ENCODE results near the gene VCX3B.
"Not testable (repeated sequence)": the region's sequence is repeated elsewhere in the genome, so short reads cannot be mapped to it uniquely, and the experiment has no call there.

The VCX3B gene

GRCh38 chrX:8464530-8464929 lies at the start of gene VCX3B:
VCX3B (plus strand) TSS chrX:8464830; CDS start chrX:8465451, 621 bp downstream.
- DNase-seq (ENCODE audit: low spot score): not testable (repeated sequence)

GRCh38 chrX:8418301-8418700 lies 46.3 kb upstream of the VCX3B start:
- DNase-seq (ENCODE audit: low spot score): no peak

GRCh38 chrX:8424912-8425311 lies 39.7 kb upstream of the VCX3B start:
- DNase-seq (ENCODE audit: low spot score): no peak

DNA sequence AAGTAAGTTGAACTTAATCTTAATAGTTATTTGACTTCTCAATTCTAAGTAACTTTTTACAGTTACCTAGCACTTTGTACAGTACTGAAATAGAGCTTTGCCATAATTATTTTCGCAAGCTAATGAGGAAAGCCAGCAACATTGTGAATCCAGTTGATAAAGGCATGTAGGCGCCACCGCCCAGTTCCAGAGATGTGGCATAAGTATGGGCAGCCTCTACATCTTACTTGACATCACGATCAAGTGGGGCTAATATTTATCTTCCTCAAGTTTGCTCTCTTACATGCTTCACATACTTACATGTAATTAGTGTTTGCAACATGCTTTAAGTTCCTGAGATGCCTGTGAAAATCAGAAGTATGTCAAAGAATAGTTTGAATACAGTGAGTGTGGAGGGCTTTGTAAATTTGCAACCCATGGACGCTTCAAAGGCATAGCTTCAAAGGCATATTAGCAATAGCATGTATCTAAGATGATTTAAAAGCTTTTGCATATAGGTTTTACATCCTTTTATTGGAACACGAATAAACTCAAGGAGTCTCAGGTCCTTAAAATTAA lies 34.9 kb upstream of the VCX3B start:
- DNase-seq (ENCODE audit: low spot score): no peak

- no peak for DNase-seq (ENCODE audit: low spot score)
Measured at GRCh38 chrX:8430444-8430843, 34.2 kb upstream of the VCX3B start.

GRCh38 chrX:8432396-8432795 lies 32.2 kb upstream of the VCX3B start:
- DNase-seq (ENCODE audit: low spot score): no peak

DNA sequence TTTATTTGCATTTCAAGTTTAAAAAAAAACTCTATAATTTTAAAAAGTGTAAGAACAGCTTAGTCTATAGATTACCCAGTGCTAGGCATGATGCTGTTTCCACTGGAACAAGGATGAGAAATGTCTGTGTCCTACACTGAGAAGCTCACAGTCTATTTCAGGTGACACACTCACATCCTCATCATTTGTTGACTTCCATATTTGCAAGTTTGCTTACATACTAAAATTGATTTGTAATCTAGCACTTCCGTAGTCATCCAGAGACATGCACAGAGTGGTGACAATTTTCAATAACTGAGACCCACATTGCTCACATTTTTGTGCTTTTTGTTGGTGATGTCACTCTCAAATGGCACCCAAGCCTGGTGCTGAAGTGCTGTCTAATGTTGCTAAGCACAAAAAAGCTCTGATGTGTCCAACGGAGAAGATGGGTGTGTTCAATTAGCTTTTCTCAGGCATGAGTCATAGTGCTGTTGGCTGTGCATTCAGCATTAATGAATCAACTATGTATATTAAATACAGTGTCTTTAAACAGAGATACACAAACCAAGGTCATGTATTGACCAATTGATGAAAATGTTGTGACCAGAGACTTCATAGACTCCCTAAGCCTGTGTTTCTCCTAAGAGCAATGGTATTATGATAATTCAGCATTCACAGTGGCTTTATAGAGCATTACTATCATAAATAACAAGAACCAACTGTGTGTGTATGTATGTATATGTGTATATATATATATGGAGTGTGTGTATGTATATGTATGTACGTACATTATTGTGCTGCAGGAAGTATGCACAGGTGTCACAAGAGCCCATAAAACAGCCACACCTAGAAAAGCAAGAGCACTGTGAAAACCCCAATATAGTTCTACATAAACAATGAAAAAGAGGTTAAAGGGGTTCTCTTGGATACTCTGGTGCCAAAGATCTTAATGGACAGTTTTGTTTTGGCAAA lies 31.2 kb upstream of the VCX3B start:
- DNase-seq (ENCODE audit: low spot score): no peak

- DNase-seq (ENCODE audit: low spot score): no peak
Measured at GRCh38 chrX:8447368-8447767, 17.3 kb upstream of the VCX3B start.

DNA sequence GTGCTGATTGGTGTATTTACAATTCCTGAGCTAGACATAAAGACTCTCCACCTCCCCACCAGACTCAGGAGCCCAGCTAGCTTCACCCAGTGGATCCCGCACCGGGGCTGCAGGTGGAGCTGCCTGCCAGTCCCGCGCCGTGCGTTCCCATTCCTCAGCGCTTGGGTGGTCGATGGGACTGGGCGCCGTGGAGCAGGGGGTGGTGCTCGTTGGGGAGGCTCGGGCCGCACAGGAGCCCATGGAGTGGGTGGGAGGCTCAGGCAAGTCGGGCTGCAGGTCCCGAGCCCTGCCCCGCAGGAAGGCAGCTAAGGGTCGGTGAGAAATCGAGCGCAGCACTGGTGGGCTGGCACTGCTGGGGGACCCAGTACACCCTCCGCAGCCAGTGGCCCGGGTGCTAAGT lies 12.3 kb upstream of the VCX3B start:
- DNase-seq (ENCODE audit: low spot score): not testable (repeated sequence)

GRCh38 chrX:8453611-8454010 lies 11.0 kb upstream of the VCX3B start:
- DNase-seq (ENCODE audit: low spot score): no peak

DNA sequence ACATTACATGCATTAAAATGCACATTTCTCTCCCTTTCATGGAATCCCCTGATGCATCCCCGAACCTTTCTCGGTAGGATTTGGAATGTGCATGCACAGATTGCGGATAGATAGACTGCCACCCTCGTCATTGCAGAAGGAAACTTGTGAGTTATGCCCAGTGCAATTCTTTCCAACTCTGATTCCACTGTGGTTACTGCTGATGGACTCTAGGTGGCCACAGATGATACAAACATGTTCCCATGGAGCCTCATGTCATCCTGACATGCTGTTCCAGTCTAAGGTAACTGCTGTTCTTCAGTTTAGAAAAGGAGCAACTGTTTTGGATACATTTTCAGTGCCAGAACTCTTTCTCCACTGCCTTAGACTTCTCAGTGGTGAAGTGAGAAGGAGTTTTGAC lies 9.1 kb upstream of the VCX3B start:
- DNase-seq (ENCODE audit: low spot score): no peak

DNA sequence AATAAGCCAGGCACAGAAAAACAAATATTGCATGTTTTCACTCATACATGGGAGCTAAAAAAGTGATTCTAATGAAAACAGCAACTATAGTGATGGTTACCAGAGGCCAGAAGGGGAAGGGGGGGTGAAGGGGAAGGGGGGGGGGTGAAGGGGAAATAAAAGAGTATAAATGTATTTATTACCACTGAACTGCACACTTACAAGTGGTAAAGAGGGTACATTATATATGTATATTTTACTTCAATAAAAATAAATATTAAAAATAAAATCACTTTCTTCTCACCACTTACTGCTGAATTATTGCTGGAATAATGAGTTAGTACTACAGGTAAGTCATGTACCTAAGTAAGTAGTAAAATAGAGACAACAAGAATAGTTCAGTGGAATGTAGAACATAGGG lies 2.1 kb upstream of the VCX3B start:
- DNase-seq (ENCODE audit: low spot score): no peak

DNA sequence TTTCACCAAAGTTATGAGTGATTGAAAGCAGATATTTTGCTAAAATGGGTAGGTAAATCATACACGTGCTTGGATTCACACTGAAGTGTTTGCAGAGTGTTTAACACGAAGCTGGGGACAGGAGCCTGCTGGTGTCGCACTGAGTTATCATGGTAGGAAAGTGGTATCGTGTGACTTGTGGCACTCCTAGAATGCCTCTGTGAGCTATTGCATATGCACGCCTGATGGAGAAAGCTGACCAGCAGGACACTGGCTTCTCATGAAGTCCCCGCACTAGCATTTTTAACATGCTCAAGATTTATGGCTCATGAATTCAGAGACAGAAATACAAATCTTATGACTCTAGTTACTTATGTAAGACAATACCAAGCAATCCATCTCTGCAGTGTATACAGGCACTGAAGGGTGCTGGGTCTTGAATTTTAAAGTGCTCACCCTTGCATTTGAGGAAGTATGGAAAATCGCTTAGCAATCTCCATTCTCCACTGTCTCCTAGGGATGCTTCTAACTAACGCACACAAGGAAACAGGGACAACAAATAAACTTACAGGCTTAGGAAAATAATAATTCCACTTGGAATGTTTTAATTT lies 19.8 kb downstream of the VCX3B start:
- DNase-seq (ENCODE audit: low spot score): no peak

DNA sequence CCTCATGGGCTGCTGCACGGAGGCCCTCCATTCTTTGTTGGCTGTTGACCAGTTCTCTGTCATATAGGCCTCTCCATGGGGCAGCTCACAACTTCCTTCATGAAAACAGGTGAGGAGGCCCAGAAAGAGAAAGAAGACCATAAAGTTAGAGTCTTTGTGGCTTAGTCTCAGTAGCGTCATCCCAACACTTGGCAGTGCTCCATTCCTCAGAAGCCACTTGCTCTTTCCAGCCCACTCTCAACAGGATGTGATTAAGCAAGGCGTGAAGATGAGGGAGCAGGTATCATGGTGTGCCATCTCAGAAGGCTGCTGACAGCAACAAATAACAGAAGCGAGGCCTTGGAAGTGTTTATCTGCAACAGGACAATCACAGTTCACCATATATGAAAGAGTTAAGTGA lies 30.4 kb downstream of the VCX3B start:
- DNase-seq (ENCODE audit: low spot score): not testable (repeated sequence)

- DNase-seq (ENCODE audit: low spot score): no peak
Measured at GRCh38 chrX:8500203-8500602, 35.6 kb downstream of the VCX3B start.

GRCh38 chrX:8502101-8502500 lies 37.5 kb downstream of the VCX3B start:
- not testable (repeated sequence) for DNase-seq (ENCODE audit: low spot score)

GRCh38 chrX:8504451-8504850 lies 39.8 kb downstream of the VCX3B start:
- DNase-seq (ENCODE audit: low spot score): no peak

Measured in left forelimb (tissue), 1 donor.